ENCODE results near the gene TSGA10IP. TPM values are rescaled to one million over a fixed set of nuclear protein-coding genes. Genes with fewer than 3 reads are reported as not detected.

TSGA10IP gene
- polyA plus RNA-seq, 1 donor (not counting 4 experiments of a cell fraction or from before 2014, with no cell fraction given) = not detected

GRCh38 chr11:66007201-66007634 is 61.9 kb downstream of the TSGA10IP start:
- no peak for TF ChIP-seq EZH2 (IDR thresholded peaks at IDR 0.05; ENCODE audit: low read length)
- no peak for TF ChIP-seq CTCF (optimal IDR thresholded peaks at IDR 0.05 in 1 of 3, IDR thresholded peaks at IDR 0.05 in 1 of 3, conservative IDR thresholded peaks at IDR 0.05 in 1 of 3; ENCODE audit: extremely low read depth in 1 of 3, insufficient read depth in 2 of 3, low read length in 3 of 3)
- no peaks in the 10 kb centered on the region for H3K27me3 ChIP-seq (ENCODE audit: control insufficient read depth, extremely low read depth, insufficient read depth, low read length)
- H3K4me1 ChIP-seq (ENCODE audit: control insufficient read depth, extremely low read depth, insufficient read depth, low read length) = peaks cover 36% of the 10 kb centered on the region
- H3K79me2 ChIP-seq (ENCODE audit: control insufficient read depth, insufficient read depth, low read length) = peaks cover 16% of the 10 kb centered on the region
- no peak overlapping the region for H3K4me2 ChIP-seq (ENCODE audit: control insufficient read depth, extremely low read depth, insufficient read depth, low read depth, low read length)
- H3K9ac ChIP-seq (ENCODE audit: control insufficient read depth, extremely low read depth, insufficient read depth, low read length) = no peak overlapping the region
- H3K36me3 ChIP-seq (ENCODE audit: control insufficient read depth in 2 of 2, extremely low read depth in 1 of 2, insufficient read depth in 2 of 2, low read length in 2 of 2) = peaks cover 6 to 7% of the 10 kb centered on the region in 2 experiments
- FAIRE-seq (no peak), DNase-seq (ENCODE audit: low read depth, low spot score) (no peak)
- H3K9me1 ChIP-seq (ENCODE audit: control insufficient read depth, extremely low read depth, insufficient read depth, low read length) = peaks cover 3% of the 10 kb centered on the region
- no peaks in the 10 kb centered on the region for H3K9me3 ChIP-seq (ENCODE audit: control insufficient read depth, low read depth, low read length)
- H3K4me3 ChIP-seq (ENCODE audit: control insufficient read depth in 2 of 3, extremely low read depth in 1 of 3, insufficient read depth in 2 of 3, low read depth in 1 of 3, low read length in 3 of 3) = no peak overlapping the region
- H4K20me1 ChIP-seq (ENCODE audit: control insufficient read depth, extremely low read depth, insufficient read depth, low read length) = no peaks in the 10 kb centered on the region
- no peak overlapping the region for H2AFZ ChIP-seq (ENCODE audit: control insufficient read depth, low read length)
- dilution Hi-C loops (cut with MboI; ENCODE audit: extremely low pct_ligation_motif_present, low sequenced_read_pairs) = no loop called here
- H3K27ac ChIP-seq (ENCODE audit: control insufficient read depth, insufficient read depth, low read length) = no peak overlapping the region

DNA sequence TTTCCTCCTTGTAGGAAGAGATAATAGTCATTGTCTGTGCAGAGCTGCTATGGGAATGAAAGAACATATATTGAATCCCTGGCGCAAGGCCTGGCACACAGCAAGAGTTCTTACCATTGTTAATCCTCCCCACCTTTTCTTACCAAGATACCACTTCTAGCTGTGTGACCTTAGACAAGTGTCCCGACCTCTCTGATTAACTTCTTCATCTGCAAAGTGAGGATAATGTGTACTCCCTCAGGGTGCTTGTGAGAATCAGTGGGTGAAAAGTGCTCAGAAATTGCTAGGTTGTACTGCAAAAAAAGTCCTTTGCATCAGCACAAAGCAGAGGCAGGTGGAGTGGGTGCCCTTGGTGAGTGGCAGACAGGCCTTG is 62.8 kb downstream of the TSGA10IP start:
- DNase-seq (ENCODE audit: low read depth, low spot score) (no peak), FAIRE-seq (no peak)
- H3K9me1 ChIP-seq (ENCODE audit: control insufficient read depth, extremely low read depth, insufficient read depth, low read length) = peaks cover 3% of the 10 kb centered on the region
- peaks cover 11% of the 10 kb centered on the region for H3K79me2 ChIP-seq (ENCODE audit: control insufficient read depth, insufficient read depth, low read length)
- no peak for TF ChIP-seq CTCF (optimal IDR thresholded peaks at IDR 0.05 in 1 of 3, IDR thresholded peaks at IDR 0.05 in 1 of 3, conservative IDR thresholded peaks at IDR 0.05 in 1 of 3; ENCODE audit: extremely low read depth in 1 of 3, insufficient read depth in 2 of 3, low read length in 3 of 3)
- no peak for TF ChIP-seq EZH2 (IDR thresholded peaks at IDR 0.05; ENCODE audit: low read length)
- no peaks in the 10 kb centered on the region for H3K9me3 ChIP-seq (ENCODE audit: control insufficient read depth, low read depth, low read length)
- H3K27me3 ChIP-seq (ENCODE audit: control insufficient read depth, extremely low read depth, insufficient read depth, low read length) = no peaks in the 10 kb centered on the region
- peaks cover 39% of the 10 kb centered on the region for H3K4me1 ChIP-seq (ENCODE audit: control insufficient read depth, extremely low read depth, insufficient read depth, low read length)
- no peak overlapping the region for H3K9ac ChIP-seq (ENCODE audit: control insufficient read depth, extremely low read depth, insufficient read depth, low read length)
- no peak overlapping the region for H3K4me3 ChIP-seq (ENCODE audit: control insufficient read depth in 2 of 3, extremely low read depth in 1 of 3, insufficient read depth in 2 of 3, low read depth in 1 of 3, low read length in 3 of 3)
- H3K36me3 ChIP-seq (ENCODE audit: control insufficient read depth in 2 of 2, extremely low read depth in 1 of 2, insufficient read depth in 2 of 2, low read length in 2 of 2) = peaks cover 6 to 7% of the 10 kb centered on the region in 2 experiments
- H4K20me1 ChIP-seq (ENCODE audit: control insufficient read depth, extremely low read depth, insufficient read depth, low read length) = no peaks in the 10 kb centered on the region
- H2AFZ ChIP-seq (ENCODE audit: control insufficient read depth, low read length) = no peak overlapping the region
- dilution Hi-C loops (cut with MboI; ENCODE audit: extremely low pct_ligation_motif_present, low sequenced_read_pairs) = no loop called here
- H3K27ac ChIP-seq (ENCODE audit: control insufficient read depth, insufficient read depth, low read length) = no peak overlapping the region
- H3K4me2 ChIP-seq (ENCODE audit: control insufficient read depth, extremely low read depth, insufficient read depth, low read depth, low read length) = peak overlapping the region; percentile 44

Measured in keratinocyte (primary cell).